Epithelial cell of esophagus (primary cell): Measurements from ENCODE around the gene COG7.

Experiments used
- DNase-seq: peaks from one replicate; pipeline ENCODE4 v3.0.0; 2010; ENCODE audit warnings: low read depth
- H3K4me3 ChIP-seq: 2 replicates; pipeline ENCODE4 v1.5.1; 2011; ENCODE audit warnings: mild to moderate bottlenecking, low read length, control low read depth
- TF ChIP-seq, protein P1 (sequence below): IDR thresholded peaks from 2 replicates; pipeline ENCODE4 v1.5.1; 2011; ENCODE audit warnings: low read depth, mild to moderate bottlenecking, low read length, control low read depth, inconsistent platforms; ENCODE audit not compliant: insufficient read depth; ENCODE audit errors: missing control alignments

Gene COG7

GRCh38 chr16:23452572-23453337 lies at the start of gene COG7:
COG7 (minus strand) TSS chr16:23453189; CDS start chr16:23452994, 195 bp downstream.
- TF ChIP-seq, protein P1, sequence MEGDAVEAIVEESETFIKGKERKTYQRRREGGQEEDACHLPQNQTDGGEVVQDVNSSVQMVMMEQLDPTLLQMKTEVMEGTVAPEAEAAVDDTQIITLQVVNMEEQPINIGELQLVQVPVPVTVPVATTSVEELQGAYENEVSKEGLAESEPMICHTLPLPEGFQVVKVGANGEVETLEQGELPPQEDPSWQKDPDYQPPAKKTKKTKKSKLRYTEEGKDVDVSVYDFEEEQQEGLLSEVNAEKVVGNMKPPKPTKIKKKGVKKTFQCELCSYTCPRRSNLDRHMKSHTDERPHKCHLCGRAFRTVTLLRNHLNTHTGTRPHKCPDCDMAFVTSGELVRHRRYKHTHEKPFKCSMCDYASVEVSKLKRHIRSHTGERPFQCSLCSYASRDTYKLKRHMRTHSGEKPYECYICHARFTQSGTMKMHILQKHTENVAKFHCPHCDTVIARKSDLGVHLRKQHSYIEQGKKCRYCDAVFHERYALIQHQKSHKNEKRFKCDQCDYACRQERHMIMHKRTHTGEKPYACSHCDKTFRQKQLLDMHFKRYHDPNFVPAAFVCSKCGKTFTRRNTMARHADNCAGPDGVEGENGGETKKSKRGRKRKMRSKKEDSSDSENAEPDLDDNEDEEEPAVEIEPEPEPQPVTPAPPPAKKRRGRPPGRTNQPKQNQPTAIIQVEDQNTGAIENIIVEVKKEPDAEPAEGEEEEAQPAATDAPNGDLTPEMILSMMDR: no peak
- peak; percentile 90 for DNase-seq
- peak within 1 kb of the TSS; percentile 96 for H3K4me3 ChIP-seq

- TF ChIP-seq, protein P1: no peak
- no peak for DNase-seq
- no peak overlapping the region for H3K4me3 ChIP-seq
Observed at GRCh38 chr16:23502466-23502865, 49.5 kb upstream of the COG7 start.

- TF ChIP-seq, protein P1: no peak
- DNase-seq: peak; percentile 80
- no peak overlapping the region for H3K4me3 ChIP-seq
Observed at GRCh38 chr16:23501291-23501690, 48.3 kb upstream of the COG7 start.

DNA sequence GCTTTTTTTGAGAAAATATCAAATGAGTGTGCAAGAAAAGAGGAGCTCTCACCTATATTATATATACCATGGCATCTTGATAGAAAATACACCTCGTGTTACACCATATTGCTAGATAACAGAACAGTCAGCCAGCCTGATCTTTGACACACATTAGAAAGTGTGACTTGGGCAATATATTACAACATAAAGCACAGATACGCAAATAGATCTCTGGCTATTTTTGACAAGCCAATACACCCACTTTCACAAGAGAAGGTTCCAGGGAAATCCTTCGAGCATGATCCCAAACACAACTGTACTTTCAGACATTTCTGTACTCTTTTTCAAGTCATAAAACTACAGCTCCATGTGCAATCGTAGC lies 47.9 kb upstream of the COG7 start:
- peak; percentile 36 for DNase-seq
- TF ChIP-seq, protein P1: no peak
- H3K4me3 ChIP-seq: no peak overlapping the region

DNA sequence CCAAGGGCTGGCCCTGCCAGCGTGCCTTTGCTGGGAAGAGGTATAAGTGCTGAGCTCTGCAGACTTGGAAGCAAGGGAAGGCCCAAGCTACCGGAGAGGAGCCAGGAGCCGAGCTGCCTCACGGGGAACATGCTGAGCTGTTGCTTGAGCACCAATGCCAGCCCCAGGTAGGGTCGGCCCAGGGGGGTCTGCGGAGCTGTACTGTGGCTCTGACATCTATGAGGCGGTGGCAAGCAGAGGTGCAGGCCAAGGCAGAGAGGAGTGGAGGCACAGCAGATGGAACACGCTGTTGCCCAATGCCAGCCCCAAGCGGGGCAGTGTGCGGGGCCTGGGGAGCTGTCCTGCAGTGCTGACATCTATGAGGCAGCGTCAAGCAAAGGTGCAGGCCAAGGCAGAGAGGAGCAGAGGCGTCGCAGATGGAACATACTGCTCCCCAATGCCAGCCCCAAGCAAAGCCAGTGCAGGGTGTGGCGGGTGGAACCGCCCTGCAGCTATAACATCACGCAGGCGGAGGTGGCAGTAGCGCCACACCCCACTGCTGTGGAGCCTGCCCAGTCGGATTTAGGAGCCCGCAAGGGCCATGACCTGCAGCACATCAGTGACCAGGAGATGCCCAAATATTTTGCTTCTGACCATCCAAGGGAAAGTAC lies 47.3 kb upstream of the COG7 start:
- TF ChIP-seq, protein P1: no peak
- no peak for DNase-seq

GRCh38 chr16:23499801-23500200 lies 46.8 kb upstream of the COG7 start:
- no peak overlapping the region for H3K4me3 ChIP-seq
- DNase-seq: no peak
- TF ChIP-seq, protein P1: no peak

More for the DNA sequence above, 47.3 kb upstream of the COG7 start:
- no peak overlapping the region for H3K4me3 ChIP-seq

DNA sequence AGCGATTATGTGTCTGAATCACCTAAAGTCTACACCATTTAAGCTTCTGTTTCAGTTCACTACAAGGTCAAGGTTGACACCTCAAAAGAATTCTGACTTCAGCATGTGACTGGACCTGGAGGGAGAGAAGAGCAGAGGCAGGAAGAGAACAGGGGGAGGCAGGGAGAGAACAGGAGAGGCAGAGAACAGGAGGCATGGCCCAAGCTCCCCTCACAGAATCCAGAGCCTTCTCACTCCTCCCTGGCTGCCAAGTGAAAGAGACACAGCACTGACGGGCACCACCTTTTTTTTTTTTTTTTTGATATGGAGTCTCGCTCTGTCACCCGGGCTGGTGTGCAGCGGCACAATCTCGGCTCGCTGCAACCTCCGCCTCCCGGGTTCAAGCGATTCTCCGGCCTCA lies 45.9 kb upstream of the COG7 start:
- DNase-seq: no peak
- TF ChIP-seq, protein P1: no peak
- H3K4me3 ChIP-seq: no peak overlapping the region
